Osteoblast (primary cell): Measurements from ENCODE around the gene CARD9. TPM values are rescaled to one million over a fixed set of nuclear protein-coding genes. Genes with fewer than 3 reads are reported as not detected.

Experiments used
- DNase-seq: peaks from one replicate; pipeline ENCODE4 v3.0.0; 2011; ENCODE audit warnings: low spot score, mixed read lengths; ENCODE audit not compliant: insufficient read length; ENCODE audit errors: missing footprints
- H2AFZ ChIP-seq: 2 replicates; pipeline ENCODE4 v1.6.0; 2011; ENCODE audit warnings: mild to moderate bottlenecking, low read length
- H3K27ac ChIP-seq: 2 replicates; pipeline ENCODE4 v1.5.1; 2011; ENCODE audit warnings: mild to moderate bottlenecking, low read depth, low read length, moderate library complexity
- H3K27me3 ChIP-seq: 2 replicates; pipeline ENCODE4 v1.6.0; 2012; ENCODE audit warnings: mild to moderate bottlenecking, control low read depth, inconsistent platforms, low read length, moderate library complexity; ENCODE audit not compliant: insufficient read depth
- H3K36me3 ChIP-seq: 2 replicates; pipeline ENCODE4 v1.5.1; 2011; ENCODE audit warnings: mild to moderate bottlenecking, low read length, control low read depth, moderate library complexity; ENCODE audit not compliant: insufficient read depth
- H3K4me1 ChIP-seq: 2 replicates; pipeline ENCODE4 v1.5.1; 2011; ENCODE audit warnings: mild to moderate bottlenecking, low read length, control low read depth, moderate library complexity; ENCODE audit not compliant: insufficient read depth
- H3K4me2 ChIP-seq: 2 replicates; pipeline ENCODE4 v1.6.0; 2011; ENCODE audit warnings: mild to moderate bottlenecking, low read length; ENCODE audit not compliant: insufficient read depth
- H3K4me3 ChIP-seq: fragments of 200-600 bp; sonication (generic); 3 replicates; pipeline ENCODE4 v1.5.1; 2012; ENCODE audit warnings: mild to moderate bottlenecking, low read length, inconsistent platforms; ENCODE audit not compliant: insufficient read depth
- H3K79me2 ChIP-seq: 2 replicates; pipeline ENCODE4 v1.6.0; 2012; ENCODE audit warnings: mild to moderate bottlenecking, low read length, control low read depth, inconsistent platforms; ENCODE audit not compliant: insufficient read depth
- H3K9me3 ChIP-seq: 2 replicates; pipeline ENCODE4 v1.5.1; 2011; ENCODE audit warnings: low read depth, low read length, control low read depth
- H4K20me1 ChIP-seq: 2 replicates; pipeline ENCODE4 v1.6.0; 2012; ENCODE audit warnings: mild to moderate bottlenecking, low read length, control low read depth; ENCODE audit not compliant: insufficient read depth
- total RNA-seq: library from RNA; depleted of rRNA; stranded (reverse); fragments of >200 nt; gene quantifications from 2 replicates; pipeline ENCODE4 v1.2.3, GENCODE V29; 2012
- TF ChIP-seq, protein P1 (sequence below): IDR thresholded peaks from 2 replicates; pipeline ENCODE4 v1.5.1; 2011; ENCODE audit warnings: mild to moderate bottlenecking, low read depth, low read length, moderate library complexity; ENCODE audit errors: extremely low read depth

CARD9 gene
- total RNA-seq, 1 donor: 5.1 TPM

DNA sequence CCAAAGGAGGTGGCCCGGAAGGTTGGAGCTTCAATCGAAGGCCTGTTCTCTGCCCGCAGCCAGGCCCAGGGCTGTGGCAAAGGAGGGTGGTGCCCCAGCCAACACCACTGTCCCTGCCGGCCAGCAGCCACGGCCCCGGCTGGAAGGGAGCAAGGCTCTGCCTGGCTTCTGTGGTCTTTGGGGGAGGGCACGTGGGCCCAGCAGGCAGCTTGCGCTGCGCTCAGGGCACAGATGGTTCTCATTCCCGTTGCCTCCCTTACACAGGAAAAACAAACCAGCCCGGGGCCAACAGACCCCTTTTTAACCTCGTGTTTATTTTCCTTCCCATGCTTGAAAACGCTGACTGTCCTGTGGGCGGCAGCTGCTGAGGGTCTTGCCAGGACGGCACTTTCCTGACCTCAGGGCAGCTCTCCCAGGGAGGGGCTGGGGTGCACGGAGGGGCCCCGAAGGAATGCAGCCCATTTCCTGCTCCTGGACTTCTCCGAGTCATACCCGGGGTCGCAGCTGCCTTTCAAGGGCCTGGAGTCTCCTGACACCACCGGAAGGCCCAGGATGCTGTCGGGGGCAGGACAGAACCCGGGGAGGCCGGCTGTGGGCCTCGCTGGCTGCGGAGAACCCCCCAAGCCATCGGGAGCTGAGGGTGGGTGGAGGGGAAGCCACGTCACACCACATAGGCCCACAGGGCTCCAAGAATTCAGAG lies 47.3 kb downstream of the CARD9 start:
- Histone ChIP-seq H3K4me3 (peak overlapping the region; percentile 55), H3K4me2 (peak overlapping the region; percentile 61), H2AFZ (peak overlapping the region; percentile 85), H4K20me1 (peaks cover 28% of the 10 kb centered on the region), H3K36me3 (peaks cover 5% of the 10 kb centered on the region), H3K9me3 (peaks cover 2% of the 10 kb centered on the region), H3K27ac (peak overlapping the region; percentile 78), H3K4me1 (peaks cover 29% of the 10 kb centered on the region), H3K27me3 (no peaks in the 10 kb centered on the region), H3K79me2 (peaks cover 34% of the 10 kb centered on the region)
- TF ChIP-seq, protein P1, sequence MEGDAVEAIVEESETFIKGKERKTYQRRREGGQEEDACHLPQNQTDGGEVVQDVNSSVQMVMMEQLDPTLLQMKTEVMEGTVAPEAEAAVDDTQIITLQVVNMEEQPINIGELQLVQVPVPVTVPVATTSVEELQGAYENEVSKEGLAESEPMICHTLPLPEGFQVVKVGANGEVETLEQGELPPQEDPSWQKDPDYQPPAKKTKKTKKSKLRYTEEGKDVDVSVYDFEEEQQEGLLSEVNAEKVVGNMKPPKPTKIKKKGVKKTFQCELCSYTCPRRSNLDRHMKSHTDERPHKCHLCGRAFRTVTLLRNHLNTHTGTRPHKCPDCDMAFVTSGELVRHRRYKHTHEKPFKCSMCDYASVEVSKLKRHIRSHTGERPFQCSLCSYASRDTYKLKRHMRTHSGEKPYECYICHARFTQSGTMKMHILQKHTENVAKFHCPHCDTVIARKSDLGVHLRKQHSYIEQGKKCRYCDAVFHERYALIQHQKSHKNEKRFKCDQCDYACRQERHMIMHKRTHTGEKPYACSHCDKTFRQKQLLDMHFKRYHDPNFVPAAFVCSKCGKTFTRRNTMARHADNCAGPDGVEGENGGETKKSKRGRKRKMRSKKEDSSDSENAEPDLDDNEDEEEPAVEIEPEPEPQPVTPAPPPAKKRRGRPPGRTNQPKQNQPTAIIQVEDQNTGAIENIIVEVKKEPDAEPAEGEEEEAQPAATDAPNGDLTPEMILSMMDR: no peak
- DNase-seq: peak; percentile 99

DNA sequence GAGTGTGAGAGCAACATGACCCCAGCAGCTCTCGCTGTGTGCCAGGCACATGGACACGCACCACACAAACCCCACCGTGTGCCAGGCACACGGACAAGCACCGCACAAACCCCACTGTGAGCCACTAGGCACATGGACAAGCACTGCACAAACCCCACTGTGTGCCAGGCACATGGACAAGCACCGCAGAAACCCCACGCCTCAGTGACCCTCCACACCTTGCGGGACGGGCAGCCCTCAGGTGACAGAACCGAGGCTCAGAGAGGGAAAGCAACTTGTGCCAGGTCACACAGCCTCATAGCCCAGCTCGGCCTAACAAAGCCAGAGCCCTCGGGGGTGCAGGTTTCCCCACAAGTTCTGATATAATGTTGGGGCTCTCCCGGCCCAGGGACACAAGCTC lies 48.1 kb downstream of the CARD9 start:
- Histone ChIP-seq H3K27ac (no peak overlapping the region), H3K4me2 (no peak overlapping the region), H3K4me1 (peaks cover 29% of the 10 kb centered on the region), H3K9me3 (peaks cover 3% of the 10 kb centered on the region), H3K36me3 (peaks cover under 1% of the 10 kb centered on the region), H3K27me3 (no peaks in the 10 kb centered on the region), H4K20me1 (peaks cover 20% of the 10 kb centered on the region), H3K4me3 (no peak overlapping the region), H3K79me2 (peaks cover 25% of the 10 kb centered on the region), H2AFZ (no peak overlapping the region)
- no peak for DNase-seq
- TF ChIP-seq, protein P1: no peak

DNA sequence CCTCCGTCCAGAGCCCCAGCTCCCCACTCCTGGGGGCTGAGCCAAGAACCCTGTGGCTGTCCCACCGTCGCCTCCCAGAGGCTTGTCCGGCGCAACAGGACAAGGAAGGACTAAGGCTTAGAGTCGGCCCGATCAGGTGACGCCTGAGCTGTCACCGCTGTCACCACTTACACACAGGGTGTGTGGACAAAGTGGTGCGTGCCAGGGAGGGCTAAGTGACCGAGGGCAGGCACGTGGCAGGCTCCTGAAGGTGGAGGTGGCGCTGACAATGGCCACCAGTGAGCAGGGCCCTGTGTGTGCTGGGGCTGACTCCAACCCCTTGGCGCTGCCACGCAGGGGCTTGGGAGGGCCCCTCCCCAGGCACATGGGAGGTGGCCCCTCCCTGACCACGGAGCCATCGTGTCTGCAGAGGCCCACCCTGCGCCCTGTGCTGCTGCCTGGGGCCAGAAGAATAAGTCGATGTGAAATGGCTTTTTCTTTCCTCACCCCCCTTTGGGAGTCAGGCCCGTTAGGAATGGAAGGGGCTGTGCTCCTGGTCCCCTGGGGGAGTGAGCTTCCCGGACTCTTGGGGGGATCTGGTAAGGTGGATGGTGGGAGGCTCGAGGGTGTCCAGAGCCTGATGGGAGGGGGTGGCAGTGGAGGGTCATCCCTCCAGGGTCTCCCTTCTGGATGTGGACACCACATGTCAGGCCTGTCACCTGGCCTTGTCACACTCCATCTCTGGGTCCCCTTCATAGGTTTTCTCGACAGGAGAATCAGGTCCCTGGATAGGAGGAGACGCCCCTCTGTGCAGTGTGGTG lies 48.8 kb downstream of the CARD9 start:
- no peak overlapping the region for H2AFZ ChIP-seq
- no peak overlapping the region for H3K4me2 ChIP-seq
- H3K27me3 ChIP-seq: no peaks in the 10 kb centered on the region
- peaks cover 19% of the 10 kb centered on the region for H3K79me2 ChIP-seq
- H3K9me3 ChIP-seq: peaks cover 3% of the 10 kb centered on the region
- peaks cover 17% of the 10 kb centered on the region for H4K20me1 ChIP-seq
- no peak for DNase-seq
- H3K4me3 ChIP-seq: no peak overlapping the region
- no peak overlapping the region for H3K27ac ChIP-seq
- peaks cover 29% of the 10 kb centered on the region for H3K4me1 ChIP-seq
- TF ChIP-seq, protein P1: no peak
- no peaks in the 10 kb centered on the region for H3K36me3 ChIP-seq

DNA sequence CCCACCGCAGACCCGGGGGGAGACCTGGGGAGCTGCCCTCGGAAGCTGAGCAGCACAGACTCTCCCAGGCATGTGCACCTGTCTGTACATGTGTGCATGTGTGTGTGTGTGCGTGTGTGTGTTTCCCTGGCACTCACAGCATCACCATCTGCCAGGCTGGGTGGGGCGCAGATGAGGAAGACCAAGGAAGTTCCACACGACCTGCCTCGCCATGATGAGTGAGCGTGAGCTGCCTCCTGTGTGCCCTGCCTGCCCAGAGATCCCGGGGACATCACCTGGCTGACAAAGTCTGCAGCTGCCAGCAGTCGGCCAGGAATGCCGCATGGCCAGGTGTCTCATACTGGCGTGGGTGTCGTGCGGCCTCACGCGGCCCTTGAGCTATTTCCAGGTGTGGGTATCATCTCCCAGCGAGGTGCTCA lies 50.1 kb downstream of the CARD9 start:
- Histone ChIP-seq H3K9me3 (peaks cover 3% of the 10 kb centered on the region), H3K4me3 (no peak overlapping the region), H3K4me2 (no peak overlapping the region), H4K20me1 (peaks cover 5% of the 10 kb centered on the region), H3K79me2 (peaks cover 6% of the 10 kb centered on the region), H3K4me1 (peaks cover 19% of the 10 kb centered on the region), H2AFZ (no peak overlapping the region), H3K27ac (no peak overlapping the region), H3K27me3 (no peaks in the 10 kb centered on the region), H3K36me3 (no peaks in the 10 kb centered on the region)
- DNase-seq: no peak
- TF ChIP-seq, protein P1: no peak
